ENCODE data around the gene CTNNB1. TPM values are rescaled to one million over a fixed set of nuclear protein-coding genes. Genes with fewer than 3 reads are reported as not detected.

Gene CTNNB1
- total RNA-seq, 1 experiment from 2014 or later: 460 TPM

- DNase-seq (peak; percentile 47), ATAC-seq (peak; percentile 22; the same call in 1 of the 2 replicates)
- Histone ChIP-seq H3K79me2 (ENCODE audit: low read length) (no peaks in the 10 kb centered on the region), H3K9me3 (ENCODE audit: low read length) (no peaks in the 10 kb centered on the region), H2AFZ (ENCODE audit: low read length) (no peak overlapping the region), H3F3A (ENCODE audit: low read length, unreplicated experiment) (no peaks in the 10 kb centered on the region), H4K20me1 (ENCODE audit: low read length) (no peaks in the 10 kb centered on the region), H3K9me2 (replicated peaks; ENCODE audit: low read length) (no peaks in the 10 kb centered on the region), H3K27ac (ENCODE audit: low read length) (no peak overlapping the region), H3K9ac (ENCODE audit: low read length) (no peak overlapping the region), H3K36me3 (ENCODE audit: low read depth, low read length) (no peaks in the 10 kb centered on the region), H3K4me3 (ENCODE audit: low read length) (no peak overlapping the region), H3K4me1 (ENCODE audit: insufficient read depth, low read length) (peaks cover 40% of the 10 kb centered on the region), H3K4me2 (ENCODE audit: low read length) (no peak overlapping the region), H3K27me3 (ENCODE audit: low read length) (no peaks in the 10 kb centered on the region)
- intact Hi-C loops (cut with micrococcal nuclease): loop anchor here (5.0 kb wide), 2 partner anchors 62 to 63 kb away; no protein-coding TSS in a partner anchor
- CTCF ChIA-PET: interaction anchor here (0.6 kb wide), 1 partner anchor 215 kb away, joined by 4 read pairs; no protein-coding TSS in a partner anchor
- POLR2A ChIA-PET (ENCODE audit: unreplicated experiment): no interaction called here
- TF ChIP-seq CTCF (conservative IDR thresholded peaks at IDR 0.05; ENCODE audit: low read depth, low read length): no peak
- no peak for TF ChIP-seq EZH2 (IDR thresholded peaks at IDR 0.05; ENCODE audit: low read length, unreplicated experiment)
- no peak for TF ChIP-seq EZH2phosphoT487 (IDR thresholded peaks at IDR 0.05; ENCODE audit: borderline replicate concordance, low read length)
- BruUV-seq (replicated peaks): no TSS peak
Observed at GRCh38 chr3:41265011-41265545, 65.8 kb downstream of the CTNNB1 start.

- ChIA-PET CTCF (interaction anchor here (0.6 kb wide), 1 partner anchor 214 kb away, joined by 4 read pairs; no protein-coding TSS in a partner anchor), POLR2A (ENCODE audit: unreplicated experiment) (no interaction called here)
- Histone ChIP-seq H3K79me2 (ENCODE audit: low read length) (no peaks in the 10 kb centered on the region), H3K27ac (ENCODE audit: low read length) (no peak overlapping the region), H3K9me2 (replicated peaks; ENCODE audit: low read length) (no peaks in the 10 kb centered on the region), H3K27me3 (ENCODE audit: low read length) (no peaks in the 10 kb centered on the region), H3F3A (ENCODE audit: low read length, unreplicated experiment) (no peaks in the 10 kb centered on the region), H3K36me3 (ENCODE audit: low read depth, low read length) (no peaks in the 10 kb centered on the region), H3K4me1 (ENCODE audit: insufficient read depth, low read length) (peaks cover 36% of the 10 kb centered on the region), H4K20me1 (ENCODE audit: low read length) (no peaks in the 10 kb centered on the region), H3K4me3 (ENCODE audit: low read length) (no peak overlapping the region), H2AFZ (ENCODE audit: low read length) (no peak overlapping the region), H3K9me3 (ENCODE audit: low read length) (no peaks in the 10 kb centered on the region), H3K9ac (ENCODE audit: low read length) (no peak overlapping the region), H3K4me2 (ENCODE audit: low read length) (no peak overlapping the region)
- intact Hi-C loops (cut with micrococcal nuclease): loop anchor here (5.0 kb wide), 2 partner anchors 61 to 64 kb away; no protein-coding TSS in a partner anchor
- TF ChIP-seq EZH2 (IDR thresholded peaks at IDR 0.05; ENCODE audit: low read length, unreplicated experiment) (no peak), EZH2phosphoT487 (IDR thresholded peaks at IDR 0.05; ENCODE audit: borderline replicate concordance, low read length) (no peak), CTCF (conservative IDR thresholded peaks at IDR 0.05; ENCODE audit: low read depth, low read length) (no peak)
- no peak for ATAC-seq
- peak; percentile 59 for DNase-seq
- no TSS peak for BruUV-seq (replicated peaks)
Observed at GRCh38 chr3:41265823-41266273, 66.5 kb downstream of the CTNNB1 start.
